GM13976 (cell line): ENCODE results near the gene FOXL2.
A peak's percentile ranks its signal among the peaks of the same experiment; 100 is the strongest.
"Not testable (repeated sequence)": the region's sequence is repeated elsewhere in the genome, so short reads cannot be mapped to it uniquely, and the experiment has no call there.

ENCODE experiments used
- DNase-seq: peaks from one replicate; pipeline ENCODE4 v3.0.0; 2012; ENCODE audit warnings: low spot score
- in situ Hi-C: fragments of 300-500 bp; cut with MboI; formaldehyde crosslinking; loops from one replicate; pipeline ENCODE4 v1.12.0; 2022; ENCODE audit warnings: low sequenced_read_pairs, mixed read lengths, inconsistent platforms; ENCODE audit not compliant: unreplicated experiment
- TF ChIP-seq, protein P1 (sequence below): IDR thresholded peaks from 2 replicates; pipeline ENCODE4 v1.5.1; 2012; ENCODE audit warnings: borderline replicate concordance, mild to moderate bottlenecking; ENCODE audit not compliant: insufficient read depth; ENCODE audit errors: extremely low read depth, missing control alignments, control extremely low read depth

FOXL2 gene

GRCh38 chr3:138933068-138933668 lies 13.8 kb downstream of the FOXL2 start:
- TF ChIP-seq, protein P1, sequence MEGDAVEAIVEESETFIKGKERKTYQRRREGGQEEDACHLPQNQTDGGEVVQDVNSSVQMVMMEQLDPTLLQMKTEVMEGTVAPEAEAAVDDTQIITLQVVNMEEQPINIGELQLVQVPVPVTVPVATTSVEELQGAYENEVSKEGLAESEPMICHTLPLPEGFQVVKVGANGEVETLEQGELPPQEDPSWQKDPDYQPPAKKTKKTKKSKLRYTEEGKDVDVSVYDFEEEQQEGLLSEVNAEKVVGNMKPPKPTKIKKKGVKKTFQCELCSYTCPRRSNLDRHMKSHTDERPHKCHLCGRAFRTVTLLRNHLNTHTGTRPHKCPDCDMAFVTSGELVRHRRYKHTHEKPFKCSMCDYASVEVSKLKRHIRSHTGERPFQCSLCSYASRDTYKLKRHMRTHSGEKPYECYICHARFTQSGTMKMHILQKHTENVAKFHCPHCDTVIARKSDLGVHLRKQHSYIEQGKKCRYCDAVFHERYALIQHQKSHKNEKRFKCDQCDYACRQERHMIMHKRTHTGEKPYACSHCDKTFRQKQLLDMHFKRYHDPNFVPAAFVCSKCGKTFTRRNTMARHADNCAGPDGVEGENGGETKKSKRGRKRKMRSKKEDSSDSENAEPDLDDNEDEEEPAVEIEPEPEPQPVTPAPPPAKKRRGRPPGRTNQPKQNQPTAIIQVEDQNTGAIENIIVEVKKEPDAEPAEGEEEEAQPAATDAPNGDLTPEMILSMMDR, result no peak
- in situ Hi-C loops, result loop anchor here (10.0 kb wide), 1 partner anchor 382 kb away; no protein-coding TSS in a partner anchor
- DNase-seq, result no peak

GRCh38 chr3:138928727-138929372 lies 18.1 kb downstream of the FOXL2 start:
- TF ChIP-seq, protein P1, result no peak
- no peak for DNase-seq
- in situ Hi-C loops, result no loop called here

GRCh38 chr3:138923531-138923994 lies 23.4 kb downstream of the FOXL2 start:
- TF ChIP-seq, protein P1, result peak; percentile 90
- DNase-seq, result peak; percentile 81
- in situ Hi-C loops, result no loop called here

DNA sequence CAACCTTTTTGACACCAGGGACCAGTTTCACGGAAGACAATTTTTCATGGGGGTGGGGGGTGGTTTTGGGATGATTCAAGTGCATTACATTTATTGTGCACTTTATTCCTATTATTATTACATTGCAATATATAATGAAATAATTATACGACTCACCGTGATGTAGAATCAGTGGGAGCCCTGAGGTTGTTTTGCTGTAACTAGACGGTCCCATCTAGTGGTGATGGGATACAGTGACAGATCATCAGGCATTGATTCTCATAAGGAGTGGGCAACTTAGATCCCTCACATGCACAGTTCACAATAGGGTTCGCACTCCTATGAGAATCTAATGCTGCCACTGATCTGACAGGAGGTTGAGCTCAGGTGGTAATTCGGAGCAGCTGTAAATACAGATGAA lies 24.5 kb downstream of the FOXL2 start:
- in situ Hi-C loops, DNase-seq: not testable (repeated sequence)

- no peak for DNase-seq
- in situ Hi-C loops, result no loop called here
- TF ChIP-seq, protein P1, result no peak
Observed at GRCh38 chr3:138921316-138922292, 25.3 kb downstream of the FOXL2 start.

GRCh38 chr3:138919325-138919724 lies 27.6 kb downstream of the FOXL2 start:
- DNase-seq, result no peak
- in situ Hi-C loops, result loop anchor here (5.0 kb wide), 2 partner anchors 222 to 322 kb away; no protein-coding TSS in a partner anchor
- TF ChIP-seq, protein P1, result no peak
